Right cardiac atrium (tissue), 5 donors: ENCODE measurements around the gene ZSWIM1. TPM values are rescaled to one million over a fixed set of nuclear protein-coding genes. Genes with fewer than 3 reads are reported as not detected.

Experiments
- polyA plus RNA-seq: library from polyadenylated mRNA; stranded (reverse); fragments of 200-250 nt; gene quantifications from one replicate; pipeline ENCODE4 v1.2.3, GENCODE V29; 2013
- total RNA-seq, 4 donors: library from RNA; stranded (reverse); fragmentation: NEBNext Ultra II Directional; extraction: Animal tissue kit (Norgen Biotek cat#: 25700); gene quantifications; one replicate each; pipeline ENCODE4 v1.2.1, GENCODE V29; 2021
- donor health status: healthy with polysubstance abuse.
- donor health status: DM: no; HTN: yes; CAD: no.
- donor health status: DM: no; HTN: no; CAD: no.
- donor health status: DM: no; HTN: yes; CAD: no; lungs with severe emphysema.
- donor health status: DM: yes; HTN: yes; CAD: no.

ZSWIM1 gene
- total and polyA plus RNA-seq, 5 donors, result 5.5 to 13.5 (median 10.9) TPM

Other genes with a start within 250 kb of the ZSWIM1 start
- not detected for gene WFDC9, start 249.9 kb upstream of the ZSWIM1 start, total RNA-seq
- gene WFDC9, start 249.9 kb upstream of the ZSWIM1 start, polyA plus RNA-seq, result not detected
- gene WFDC11, start 211.0 kb upstream of the ZSWIM1 start, total RNA-seq, result not detected
- gene WFDC11, start 211.0 kb upstream of the ZSWIM1 start, polyA plus RNA-seq, result not detected
- not detected for gene WFDC13, start 179.2 kb upstream of the ZSWIM1 start, total RNA-seq
- gene WFDC13, start 179.2 kb upstream of the ZSWIM1 start, polyA plus RNA-seq, result not detected
- not detected for gene WFDC10B, start 176.2 kb upstream of the ZSWIM1 start, total RNA-seq
- not detected for gene WFDC10B, start 176.2 kb upstream of the ZSWIM1 start, polyA plus RNA-seq
- gene SPINT4, start 158.9 kb upstream of the ZSWIM1 start, total RNA-seq, result not detected
- gene SPINT4, start 158.9 kb upstream of the ZSWIM1 start, polyA plus RNA-seq, result not detected
- gene WFDC3, start 89.3 kb upstream of the ZSWIM1 start, total RNA-seq, result 1 to 10 TPM in 1 of 4 donors, under 1 TPM in 1, not detected in 2; 0.57 to 1.4 TPM
- gene WFDC3, start 89.3 kb upstream of the ZSWIM1 start, polyA plus RNA-seq, result 1.2 TPM
- 10 to 100 TPM; 15.3 to 20.4 (median 17.5) TPM for gene DNTTIP1, start 89.3 kb upstream of the ZSWIM1 start, total RNA-seq
- gene DNTTIP1, start 89.3 kb upstream of the ZSWIM1 start, polyA plus RNA-seq, result 23.6 TPM
- 1 to 10 TPM in 2 of 4 donors, under 1 TPM in 1, not detected in 1; 0.85 to 2.1 (median 1.7) TPM for gene UBE2C, start 68.6 kb upstream of the ZSWIM1 start, total RNA-seq
- gene UBE2C, start 68.6 kb upstream of the ZSWIM1 start, polyA plus RNA-seq, result 0.25 TPM
- gene TNNC2, start 53.9 kb upstream of the ZSWIM1 start, total RNA-seq, result under 1 TPM in 1 of 4 donors, not detected in 3; 0.46 TPM
- 0.77 TPM for gene TNNC2, start 53.9 kb upstream of the ZSWIM1 start, polyA plus RNA-seq
- gene SNX21, start 47.4 kb upstream of the ZSWIM1 start, total RNA-seq, result 10 to 100 TPM; 25.8 to 30.7 (median 28.7) TPM
- gene SNX21, start 47.4 kb upstream of the ZSWIM1 start, polyA plus RNA-seq, result 23.5 TPM
- 10 to 100 TPM; 21.1 to 31.5 (median 30.2) TPM for gene ACOT8, start 23.8 kb upstream of the ZSWIM1 start, total RNA-seq
- gene ACOT8, start 23.8 kb upstream of the ZSWIM1 start, polyA plus RNA-seq, result 47.9 TPM
- gene ZSWIM3, start 23.6 kb upstream of the ZSWIM1 start, total RNA-seq, result 1 to 10 TPM; 1.7 to 3.3 (median 2.4) TPM
- 2.1 TPM for gene ZSWIM3, start 23.6 kb upstream of the ZSWIM1 start, polyA plus RNA-seq
- gene SPATA25, start 6.4 kb downstream of the ZSWIM1 start, total RNA-seq, result 1 to 10 TPM; 1.8 to 2.6 (median 2.2) TPM
- 1.7 TPM for gene SPATA25, start 6.4 kb downstream of the ZSWIM1 start, polyA plus RNA-seq
- 1 to 10 TPM; 7.5 to 9.8 (median 7.9) TPM for gene NEURL2, start 10.0 kb downstream of the ZSWIM1 start, total RNA-seq
- gene NEURL2, start 10.0 kb downstream of the ZSWIM1 start, polyA plus RNA-seq, result 7.0 TPM
- 100 to 1,000 TPM; 102 to 134 (median 112) TPM for gene CTSA, start 10.1 kb downstream of the ZSWIM1 start, total RNA-seq
- 126 TPM for gene CTSA, start 10.1 kb downstream of the ZSWIM1 start, polyA plus RNA-seq
- 100 to 1,000 TPM in 2 of 4 donors, 10 to 100 TPM in 2; 63.7 to 117 (median 90.4) TPM for gene PLTP, start 30.9 kb downstream of the ZSWIM1 start, total RNA-seq
- 34.3 TPM for gene PLTP, start 30.9 kb downstream of the ZSWIM1 start, polyA plus RNA-seq
- 10 to 100 TPM; 28.0 to 31.8 (median 29.6) TPM for gene PCIF1, start 53.5 kb downstream of the ZSWIM1 start, total RNA-seq
- 22.2 TPM for gene PCIF1, start 53.5 kb downstream of the ZSWIM1 start, polyA plus RNA-seq
- gene ZNF335, start 91.0 kb downstream of the ZSWIM1 start, total RNA-seq, result 10 to 100 TPM in 1 of 4 donors, 1 to 10 TPM in 3; 8.2 to 10.1 (median 8.6) TPM
- gene ZNF335, start 91.0 kb downstream of the ZSWIM1 start, polyA plus RNA-seq, result 6.4 TPM
- under 1 TPM; 0.17 to 0.81 (median 0.27) TPM for gene MMP9, start 127.7 kb downstream of the ZSWIM1 start, total RNA-seq
- 0.16 TPM for gene MMP9, start 127.7 kb downstream of the ZSWIM1 start, polyA plus RNA-seq
- 1 to 10 TPM; 1.1 to 4.7 (median 2.6) TPM for gene SLC12A5, start 148.0 kb downstream of the ZSWIM1 start, total RNA-seq
- 6.6 TPM for gene SLC12A5, start 148.0 kb downstream of the ZSWIM1 start, polyA plus RNA-seq
- 10 to 100 TPM; 16.1 to 26.1 (median 21.2) TPM for gene NCOA5, start 208.7 kb downstream of the ZSWIM1 start, total RNA-seq
- gene NCOA5, start 208.7 kb downstream of the ZSWIM1 start, polyA plus RNA-seq, result 9.5 TPM
- gene CD40, start 237.1 kb downstream of the ZSWIM1 start, total RNA-seq, result 10 to 100 TPM; 11.6 to 19.0 (median 12.0) TPM
- 9.7 TPM for gene CD40, start 237.1 kb downstream of the ZSWIM1 start, polyA plus RNA-seq